Endodermal cell (in vitro differentiated cells): Measurements from ENCODE around the gene LRRC45. TPM values are rescaled to one million over a fixed set of nuclear protein-coding genes. Genes with fewer than 3 reads are reported as not detected.

Experiments used
- DNase-seq: peaks from one replicate; pipeline ENCODE4 v3.0.0-alpha.2; 2017
- H3K27ac ChIP-seq: 2 replicates; pipeline ENCODE4 v1.5.1; 2013; ENCODE audit warnings: mild to moderate bottlenecking, low read depth, low read length, moderate library complexity
- H3K27me3 ChIP-seq: 2 replicates; pipeline ENCODE4 v1.6.1; 2013; ENCODE audit warnings: mild to moderate bottlenecking, low read length, moderate library complexity; ENCODE audit not compliant: insufficient read depth, control insufficient read depth, poor library complexity, severe bottlenecking
- H3K36me3 ChIP-seq: 2 replicates; pipeline ENCODE4 v1.7.0; 2013; ENCODE audit warnings: mild to moderate bottlenecking, low read length, moderate library complexity; ENCODE audit not compliant: control insufficient read depth, insufficient read depth
- H3K4me1 ChIP-seq: one replicate; pipeline ENCODE4 v1.7.0; 2013; ENCODE audit warnings: low read length; ENCODE audit not compliant: control insufficient read depth, insufficient read depth
- H3K4me3 ChIP-seq: 2 replicates; pipeline ENCODE4 v1.5.1; 2013; ENCODE audit warnings: mild to moderate bottlenecking, low read length, moderate library complexity
- H3K9ac ChIP-seq: 2 replicates; pipeline ENCODE4 v1.6.1; 2013; ENCODE audit warnings: mild to moderate bottlenecking, low read length, moderate library complexity; ENCODE audit not compliant: poor library complexity, severe bottlenecking; ENCODE audit errors: extremely low read depth
- H3K9me3 ChIP-seq: 2 replicates; pipeline ENCODE4 v1.6.1; 2013; ENCODE audit warnings: mild to moderate bottlenecking, low read length, moderate library complexity; ENCODE audit not compliant: control insufficient read depth
- H3K27ac Mint-ChIP-seq: 2 replicates; pipeline ENCODE4 v1.8.0; 2020; ENCODE audit warnings: mixed read lengths
- H3K27me3 Mint-ChIP-seq: 2 replicates; pipeline ENCODE4 v1.8.0; 2021; ENCODE audit warnings: mild to moderate bottlenecking, mixed read lengths; ENCODE audit not compliant: insufficient read depth
- H3K36me3 Mint-ChIP-seq: 2 replicates; pipeline ENCODE4 v1.8.0; 2020; ENCODE audit warnings: low read depth, mixed read lengths
- H3K4me1 Mint-ChIP-seq: 2 replicates; pipeline ENCODE4 v1.8.0; 2020; ENCODE audit warnings: mixed read lengths
- H3K4me3 Mint-ChIP-seq: 2 replicates; pipeline ENCODE4 v1.8.0; 2020; ENCODE audit warnings: mild to moderate bottlenecking, moderate library complexity, mixed read lengths
- H3K9me3 Mint-ChIP-seq: 2 replicates; pipeline ENCODE4 v1.8.0; 2020; ENCODE audit warnings: mild to moderate bottlenecking, mixed read lengths
- WGBS, 2 experiments: methylation state at CpG; one replicate each; pipeline versions ENCODE4 v1.1.5 to v1.1.7; 2013; ENCODE audit warnings: missing lambda C conversion rate in 2 of 2, mixed read lengths in 1 of 2; ENCODE audit not compliant: insufficient coverage in 1 of 2, insufficient read length in 1 of 2; 5-methylcytosine and 5-hydroxymethylcytosine counted together
- total RNA-seq, 2 donors: library from RNA; stranded (reverse); fragmentation: NEBNext Ultra II Directional in 1 of 2; extraction: Animal tissue kit (Norgen Biotek cat#: 25700) in 1 of 2; gene quantifications; 2 replicates in 1 of 2; 3 replicates in 1 of 2; pipeline ENCODE4 v1.2.1, GENCODE V29; 2021
- TF ChIP-seq, protein P1 (sequence below): fragments of 200-600 bp; sonication (generic); conservative IDR thresholded peaks from 2 replicates; pipeline ENCODE4 v1.5.0; 2021; ENCODE audit warnings: antibody characterized with exemption, mild to moderate bottlenecking

LRRC45 gene
- total RNA-seq, 2 donors from 2014 or later = 35.1 to 38.9 TPM

DNA sequence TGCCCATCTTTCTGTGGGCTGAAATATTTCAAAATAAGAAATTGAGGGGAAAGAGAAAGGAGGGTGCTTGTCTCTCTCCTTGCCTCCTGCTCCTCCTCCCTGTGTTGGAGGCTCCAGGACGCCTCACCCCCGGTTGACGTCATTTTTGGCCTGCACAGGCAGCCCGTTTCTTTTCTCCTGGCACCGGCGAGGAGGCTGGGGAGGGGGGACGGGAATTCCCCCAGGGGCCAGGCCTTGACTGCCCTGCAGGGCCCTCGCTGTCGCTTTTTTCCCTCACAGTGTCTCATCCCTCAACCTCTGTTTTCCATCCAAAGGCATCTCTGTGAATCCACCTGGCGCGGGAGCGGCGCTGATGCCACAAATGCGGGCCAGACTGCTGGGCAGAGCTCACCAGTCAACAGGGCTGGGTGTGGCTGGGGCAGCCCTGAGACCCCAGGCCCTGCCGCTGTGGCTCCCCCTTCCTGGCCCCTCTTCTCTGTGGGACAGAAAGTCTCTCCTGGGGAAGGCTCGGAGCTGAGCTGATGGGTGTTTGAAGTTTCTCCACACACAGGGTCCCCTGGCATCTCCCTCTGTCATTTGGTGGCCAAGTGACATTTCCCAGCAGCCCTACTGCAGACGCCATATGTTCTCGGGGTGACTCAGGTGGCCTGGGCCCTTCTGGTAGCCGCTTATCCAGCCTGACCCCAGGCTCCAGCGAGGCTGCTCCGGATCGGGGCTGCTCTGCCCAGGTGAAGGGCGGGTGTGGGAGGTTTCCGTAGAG lies 16.5 kb upstream of the LRRC45 start:
- DNase-seq = no peak
- TF ChIP-seq, protein P1, sequence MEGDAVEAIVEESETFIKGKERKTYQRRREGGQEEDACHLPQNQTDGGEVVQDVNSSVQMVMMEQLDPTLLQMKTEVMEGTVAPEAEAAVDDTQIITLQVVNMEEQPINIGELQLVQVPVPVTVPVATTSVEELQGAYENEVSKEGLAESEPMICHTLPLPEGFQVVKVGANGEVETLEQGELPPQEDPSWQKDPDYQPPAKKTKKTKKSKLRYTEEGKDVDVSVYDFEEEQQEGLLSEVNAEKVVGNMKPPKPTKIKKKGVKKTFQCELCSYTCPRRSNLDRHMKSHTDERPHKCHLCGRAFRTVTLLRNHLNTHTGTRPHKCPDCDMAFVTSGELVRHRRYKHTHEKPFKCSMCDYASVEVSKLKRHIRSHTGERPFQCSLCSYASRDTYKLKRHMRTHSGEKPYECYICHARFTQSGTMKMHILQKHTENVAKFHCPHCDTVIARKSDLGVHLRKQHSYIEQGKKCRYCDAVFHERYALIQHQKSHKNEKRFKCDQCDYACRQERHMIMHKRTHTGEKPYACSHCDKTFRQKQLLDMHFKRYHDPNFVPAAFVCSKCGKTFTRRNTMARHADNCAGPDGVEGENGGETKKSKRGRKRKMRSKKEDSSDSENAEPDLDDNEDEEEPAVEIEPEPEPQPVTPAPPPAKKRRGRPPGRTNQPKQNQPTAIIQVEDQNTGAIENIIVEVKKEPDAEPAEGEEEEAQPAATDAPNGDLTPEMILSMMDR = no peak
- no peak overlapping the region for H3K9ac ChIP-seq
- H3K9me3 ChIP-seq = no peaks in the 10 kb centered on the region
- 89 to 98% methylated on average over 11 to 24 of the region's 24 CpGs for WGBS, 2 experiments
- H3K36me3 ChIP-seq = no peaks in the 10 kb centered on the region
- H3K4me3 ChIP-seq = no peak overlapping the region
- no peaks in the 10 kb centered on the region for H3K9me3 Mint-ChIP-seq
- no peak overlapping the region for H3K27ac ChIP-seq
- no peaks in the 10 kb centered on the region for H3K36me3 Mint-ChIP-seq
- no peak overlapping the region for H3K4me3 Mint-ChIP-seq
- H3K4me1 ChIP-seq = no peaks in the 10 kb centered on the region
- no peaks in the 10 kb centered on the region for H3K4me1 Mint-ChIP-seq
- H3K27me3 Mint-ChIP-seq = no peaks in the 10 kb centered on the region
- H3K27me3 ChIP-seq = no peaks in the 10 kb centered on the region
- H3K27ac Mint-ChIP-seq = no peak overlapping the region

- Mint-ChIP-seq H3K36me3 (no peaks in the 10 kb centered on the region), H3K27ac (no peak overlapping the region), H3K9me3 (no peaks in the 10 kb centered on the region), H3K4me1 (no peaks in the 10 kb centered on the region), H3K4me3 (no peak overlapping the region), H3K27me3 (no peaks in the 10 kb centered on the region)
- H3K9ac ChIP-seq = no peak overlapping the region
- H3K27me3 ChIP-seq = no peaks in the 10 kb centered on the region
- DNase-seq = no peak
- 91 to 96% methylated on average over 5 to 6 of the region's 6 CpGs for WGBS, 2 experiments
- H3K9me3 ChIP-seq = no peaks in the 10 kb centered on the region
- no peaks in the 10 kb centered on the region for H3K4me1 ChIP-seq
- H3K27ac ChIP-seq = no peak overlapping the region
- H3K36me3 ChIP-seq = no peaks in the 10 kb centered on the region
- H3K4me3 ChIP-seq = no peak overlapping the region
- TF ChIP-seq, protein P1 = no peak
These were observed 15.9 kb upstream of the LRRC45 start for GRCh38 chr17:82007228-82007494.

- Histone ChIP-seq H3K4me1 (no peaks in the 10 kb centered on the region), H3K36me3 (no peaks in the 10 kb centered on the region), H3K27ac (peak overlapping the region; percentile 10), H3K9ac (no peak overlapping the region), H3K27me3 (no peaks in the 10 kb centered on the region), H3K9me3 (no peaks in the 10 kb centered on the region), H3K4me3 (no peak overlapping the region)
- Mint-ChIP-seq H3K36me3 (no peaks in the 10 kb centered on the region), H3K9me3 (no peaks in the 10 kb centered on the region), H3K27me3 (no peaks in the 10 kb centered on the region), H3K4me1 (no peaks in the 10 kb centered on the region), H3K4me3 (no peak overlapping the region), H3K27ac (no peak overlapping the region)
- TF ChIP-seq, protein P1 = peak; percentile 37
- WGBS, 2 experiments = 94 to 95% methylated on average over 9 to 30 of the region's 30 CpGs
- no peak for DNase-seq
These were observed 15.4 kb upstream of the LRRC45 start for GRCh38 chr17:82007495-82008257.
